Activated naive CD8-positive, alpha-beta T cell treated with anti-CD3 and anti-CD28 coated beads, Interleukin-2, amount 10 ng/mL, durations not matched to agents 7 days and 5 days (primary cell): ENCODE results near the gene NUMB. TPM values are rescaled to one million over a fixed set of nuclear protein-coding genes. Genes with fewer than 3 reads are reported as not detected.
A peak's percentile ranks its signal among the peaks of the same experiment; 100 is the strongest.

Experiments
- ATAC-seq: fragments of 150-1000 bp; cut with Tn5 transposase; one replicate; pipeline ENCODE4 v1.10.0; 2021; ENCODE audit warnings: low read depth, moderate library complexity
- POLR2A ChIA-PET: fragments of 350-600 bp; sonication (Branson Sonifier 250); formaldehyde crosslinking; loops from one replicate; lab custom pipeline; 2021; ENCODE audit warnings: antibody characterized with exemption; lab: Charles Lee
- DNase-seq: peaks from one replicate; pipeline ENCODE4 v3.0.0; 2021
- H3K27ac Mint-ChIP-seq: one replicate; pipeline ENCODE4 v1.8.0; 2022; ENCODE audit warnings: mild to moderate bottlenecking, mixed read lengths
- H3K27me3 Mint-ChIP-seq: one replicate; pipeline ENCODE4 v1.8.0; 2022; ENCODE audit warnings: mild to moderate bottlenecking, moderate library complexity, mixed read lengths
- H3K36me3 Mint-ChIP-seq: one replicate; pipeline ENCODE4 v1.8.0; 2021; ENCODE audit warnings: mild to moderate bottlenecking, mixed read lengths
- H3K4me1 Mint-ChIP-seq: one replicate; pipeline ENCODE4 v1.8.0; 2021; ENCODE audit warnings: mixed read lengths
- H3K4me3 Mint-ChIP-seq: one replicate; pipeline ENCODE4 v1.8.0; 2022; ENCODE audit warnings: mild to moderate bottlenecking, moderate library complexity, mixed read lengths
- H3K9me3 Mint-ChIP-seq: one replicate; pipeline ENCODE4 v1.8.0; 2021; ENCODE audit warnings: mixed read lengths
- total RNA-seq, 2 experiments: library from RNA; stranded (reverse); gene quantifications; one replicate each; pipeline ENCODE4 v1.2.3, GENCODE V29; 2021

Gene NUMB
- total RNA-seq, 2 experiments from 2014 or later: 47.5 to 50.3 TPM

DNA sequence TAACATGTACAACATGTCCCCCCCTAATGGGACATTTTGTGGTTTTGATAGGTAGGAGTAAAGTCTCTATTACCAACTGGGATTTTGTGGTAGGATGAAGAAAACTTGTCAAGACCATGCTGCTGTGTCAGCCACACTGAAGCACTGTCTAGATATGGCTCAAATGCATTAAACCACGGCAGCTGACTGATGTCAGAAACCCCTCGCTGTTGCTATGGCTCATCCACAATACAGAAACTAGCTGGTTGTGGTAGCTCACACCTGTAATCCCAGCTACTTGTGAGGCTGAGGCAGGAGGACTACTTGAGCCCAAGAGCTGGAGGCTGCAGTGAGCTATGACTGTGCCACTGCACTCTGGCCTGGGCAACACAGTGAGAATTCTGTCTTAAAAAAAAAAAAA lies 181.0 kb downstream of the NUMB start:
- ATAC-seq (no peak), DNase-seq (no peak)
- Mint-ChIP-seq H3K9me3 (no peaks in the 10 kb centered on the region), H3K27ac (no peak overlapping the region), H3K4me3 (no peak overlapping the region), H3K27me3 (no peaks in the 10 kb centered on the region), H3K4me1 (peaks cover 7% of the 10 kb centered on the region), H3K36me3 (peaks cover 13% of the 10 kb centered on the region)
- POLR2A ChIA-PET: no interaction called here

GRCh38 chr14:73276836-73277235 lies 181.5 kb downstream of the NUMB start:
- Mint-ChIP-seq H3K4me1 (peaks cover 4% of the 10 kb centered on the region), H3K36me3 (peaks cover 9% of the 10 kb centered on the region), H3K27ac (no peak overlapping the region), H3K9me3 (no peaks in the 10 kb centered on the region), H3K4me3 (no peak overlapping the region), H3K27me3 (no peaks in the 10 kb centered on the region)
- no peak for DNase-seq
- ATAC-seq: no peak
- POLR2A ChIA-PET: no interaction called here

- DNase-seq (no peak), ATAC-seq (no peak)
- Mint-ChIP-seq H3K27me3 (peaks cover 12% of the 10 kb centered on the region), H3K9me3 (no peaks in the 10 kb centered on the region), H3K4me3 (no peak overlapping the region), H3K36me3 (peaks cover 10% of the 10 kb centered on the region), H3K27ac (no peak overlapping the region), H3K4me1 (peaks cover 8% of the 10 kb centered on the region)
- POLR2A ChIA-PET: no interaction called here
These were observed 184.5 kb downstream of the NUMB start for GRCh38 chr14:73273799-73274198.

GRCh38 chr14:73272393-73272792 lies 186.0 kb downstream of the NUMB start:
- POLR2A ChIA-PET: interaction anchor here (0.5 kb wide), 1 partner anchor 418 kb away, joined by 4 read pairs; no protein-coding TSS in a partner anchor

DNA sequence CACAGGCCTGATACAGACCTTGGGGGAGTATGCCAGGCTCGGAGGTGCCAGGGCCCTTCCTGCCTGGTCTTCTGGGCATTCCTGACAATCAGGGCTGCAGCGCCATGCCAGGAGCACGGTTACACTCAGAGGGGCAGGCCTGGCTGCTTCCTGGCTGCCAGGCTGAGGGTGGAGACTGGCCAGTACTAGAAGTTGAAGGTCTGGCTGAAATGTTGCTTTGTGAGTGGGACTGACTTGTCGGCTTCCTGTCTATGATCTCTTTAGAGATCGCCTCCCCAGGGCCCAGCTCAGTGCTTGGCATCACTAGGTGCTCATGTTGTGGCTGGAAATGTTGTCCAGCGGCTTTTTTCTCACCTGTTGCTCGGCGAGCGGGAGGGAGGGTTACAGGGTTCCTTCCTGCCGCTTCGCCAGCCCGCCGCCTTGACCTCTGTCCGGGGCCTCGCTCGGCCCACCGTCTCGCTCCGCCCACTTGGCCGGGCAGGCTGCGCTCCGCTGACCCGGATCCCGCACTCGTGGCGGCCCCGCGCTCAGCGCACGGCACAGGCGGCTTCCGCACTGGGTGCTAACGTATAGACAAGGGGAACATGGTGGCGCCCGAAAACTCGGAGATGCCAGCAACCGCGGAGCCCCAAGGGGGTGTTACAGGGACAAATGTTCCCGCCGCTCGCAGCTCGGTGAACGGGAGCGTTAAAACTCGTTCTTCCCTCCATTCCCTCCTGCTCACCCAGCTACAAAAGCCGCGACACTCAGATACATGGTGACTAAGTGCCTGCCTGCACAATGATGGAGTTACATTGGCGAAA lies 188.4 kb downstream of the NUMB start:
- H3K4me3 Mint-ChIP-seq: peak overlapping the region; percentile 80
- ATAC-seq (peak; percentile 57), DNase-seq (no peak)
- no peak overlapping the region for H3K27ac Mint-ChIP-seq
- peaks cover 14% of the 10 kb centered on the region for H3K27me3 Mint-ChIP-seq
- H3K9me3 Mint-ChIP-seq: no peaks in the 10 kb centered on the region
- peaks cover 8% of the 10 kb centered on the region for H3K4me1 Mint-ChIP-seq
- H3K36me3 Mint-ChIP-seq: peaks cover 4% of the 10 kb centered on the region
- POLR2A ChIA-PET: no interaction called here

More at GRCh38 chr14:73272393-73272792, 186.0 kb downstream of the NUMB start:
- Mint-ChIP-seq H3K4me3 (no peak overlapping the region), H3K36me3 (peaks cover 10% of the 10 kb centered on the region), H3K27me3 (peaks cover 14% of the 10 kb centered on the region), H3K4me1 (peaks cover 8% of the 10 kb centered on the region), H3K27ac (no peak overlapping the region), H3K9me3 (no peaks in the 10 kb centered on the region)
- ATAC-seq: no peak
- no peak for DNase-seq

DNA sequence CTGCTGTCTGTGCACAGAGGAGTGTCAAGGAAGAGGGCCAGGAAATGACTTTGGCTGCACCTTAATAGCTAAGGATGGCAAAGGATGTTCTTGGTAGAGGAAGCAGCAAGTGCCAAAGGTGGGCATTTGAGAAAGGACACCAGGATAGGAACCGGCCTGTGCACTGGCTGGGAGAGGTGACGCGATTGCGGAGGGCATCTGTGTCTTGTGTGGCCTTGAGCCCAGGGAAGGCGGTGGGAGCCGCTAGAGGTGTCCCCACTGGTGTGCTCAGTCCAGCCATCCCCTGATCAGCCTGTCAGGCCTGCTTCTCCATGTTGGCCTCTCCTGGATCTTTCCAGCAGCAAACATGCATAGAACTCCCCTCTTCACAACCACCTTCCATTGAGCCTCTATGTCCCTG lies 190.9 kb downstream of the NUMB start:
- H3K27ac Mint-ChIP-seq: no peak overlapping the region
- ATAC-seq (no peak), DNase-seq (no peak)
- H3K9me3 Mint-ChIP-seq: no peaks in the 10 kb centered on the region
- POLR2A ChIA-PET: no interaction called here
- H3K4me1 Mint-ChIP-seq: peaks cover 8% of the 10 kb centered on the region
- H3K27me3 Mint-ChIP-seq: peaks cover 16% of the 10 kb centered on the region
- peaks cover 4% of the 10 kb centered on the region for H3K36me3 Mint-ChIP-seq
- no peak overlapping the region for H3K4me3 Mint-ChIP-seq

- Mint-ChIP-seq H3K4me3 (no peak overlapping the region), H3K36me3 (peaks cover 4% of the 10 kb centered on the region), H3K4me1 (peaks cover 8% of the 10 kb centered on the region), H3K27me3 (peaks cover 16% of the 10 kb centered on the region), H3K9me3 (no peaks in the 10 kb centered on the region), H3K27ac (no peak overlapping the region)
- POLR2A ChIA-PET: no interaction called here
- DNase-seq (no peak), ATAC-seq (no peak)
These were observed 192.0 kb downstream of the NUMB start for GRCh38 chr14:73266317-73266716.

DNA sequence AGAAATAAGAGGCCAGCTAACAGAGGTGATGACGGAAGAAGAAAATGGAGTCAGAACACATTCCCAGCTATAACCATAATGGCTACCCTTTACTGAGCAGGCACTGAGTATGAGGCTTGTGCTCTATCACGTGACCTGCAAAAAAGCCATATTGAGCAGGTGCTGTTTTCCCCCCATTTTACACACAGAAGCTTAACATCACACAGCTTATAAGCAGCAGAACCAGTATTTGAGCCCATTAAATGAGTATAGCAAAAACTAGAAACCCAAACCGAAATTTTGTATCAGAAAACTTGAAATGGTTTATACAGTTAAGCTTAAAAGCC lies 192.7 kb downstream of the NUMB start:
- H3K9me3 Mint-ChIP-seq: no peaks in the 10 kb centered on the region
- no peak overlapping the region for H3K27ac Mint-ChIP-seq
- peaks cover 15% of the 10 kb centered on the region for H3K27me3 Mint-ChIP-seq

GRCh38 chr14:73264885-73265720 lies 193.2 kb downstream of the NUMB start:
- POLR2A ChIA-PET: no interaction called here
- no peak overlapping the region for H3K27ac Mint-ChIP-seq
- no peaks in the 10 kb centered on the region for H3K36me3 Mint-ChIP-seq
- DNase-seq (no peak), ATAC-seq (no peak)
- no peaks in the 10 kb centered on the region for H3K9me3 Mint-ChIP-seq
- peaks cover 2% of the 10 kb centered on the region for H3K4me1 Mint-ChIP-seq
- peaks cover 10% of the 10 kb centered on the region for H3K27me3 Mint-ChIP-seq
- H3K4me3 Mint-ChIP-seq: no peak overlapping the region

More for the DNA sequence above, 192.7 kb downstream of the NUMB start:
- Mint-ChIP-seq H3K4me3 (no peak overlapping the region), H3K4me1 (peaks cover 7% of the 10 kb centered on the region), H3K36me3 (peaks cover 3% of the 10 kb centered on the region)
- ATAC-seq (no peak), DNase-seq (no peak)
- POLR2A ChIA-PET: no interaction called here

- H3K36me3 Mint-ChIP-seq: no peaks in the 10 kb centered on the region
- POLR2A ChIA-PET: no interaction called here
- ATAC-seq (no peak), DNase-seq (no peak)
- peaks cover 1% of the 10 kb centered on the region for H3K4me1 Mint-ChIP-seq
- H3K9me3 Mint-ChIP-seq: no peaks in the 10 kb centered on the region
- H3K4me3 Mint-ChIP-seq: no peak overlapping the region
- no peak overlapping the region for H3K27ac Mint-ChIP-seq
- H3K27me3 Mint-ChIP-seq: peaks cover 6% of the 10 kb centered on the region
These were observed 194.1 kb downstream of the NUMB start for GRCh38 chr14:73264080-73264884.

GRCh38 chr14:73263606-73264005 lies 194.7 kb downstream of the NUMB start:
- DNase-seq (no peak), ATAC-seq (no peak)
- Mint-ChIP-seq H3K36me3 (no peaks in the 10 kb centered on the region), H3K4me1 (no peaks in the 10 kb centered on the region), H3K9me3 (no peaks in the 10 kb centered on the region), H3K4me3 (no peak overlapping the region), H3K27ac (no peak overlapping the region), H3K27me3 (peaks cover 5% of the 10 kb centered on the region)
- POLR2A ChIA-PET: no interaction called here

DNA sequence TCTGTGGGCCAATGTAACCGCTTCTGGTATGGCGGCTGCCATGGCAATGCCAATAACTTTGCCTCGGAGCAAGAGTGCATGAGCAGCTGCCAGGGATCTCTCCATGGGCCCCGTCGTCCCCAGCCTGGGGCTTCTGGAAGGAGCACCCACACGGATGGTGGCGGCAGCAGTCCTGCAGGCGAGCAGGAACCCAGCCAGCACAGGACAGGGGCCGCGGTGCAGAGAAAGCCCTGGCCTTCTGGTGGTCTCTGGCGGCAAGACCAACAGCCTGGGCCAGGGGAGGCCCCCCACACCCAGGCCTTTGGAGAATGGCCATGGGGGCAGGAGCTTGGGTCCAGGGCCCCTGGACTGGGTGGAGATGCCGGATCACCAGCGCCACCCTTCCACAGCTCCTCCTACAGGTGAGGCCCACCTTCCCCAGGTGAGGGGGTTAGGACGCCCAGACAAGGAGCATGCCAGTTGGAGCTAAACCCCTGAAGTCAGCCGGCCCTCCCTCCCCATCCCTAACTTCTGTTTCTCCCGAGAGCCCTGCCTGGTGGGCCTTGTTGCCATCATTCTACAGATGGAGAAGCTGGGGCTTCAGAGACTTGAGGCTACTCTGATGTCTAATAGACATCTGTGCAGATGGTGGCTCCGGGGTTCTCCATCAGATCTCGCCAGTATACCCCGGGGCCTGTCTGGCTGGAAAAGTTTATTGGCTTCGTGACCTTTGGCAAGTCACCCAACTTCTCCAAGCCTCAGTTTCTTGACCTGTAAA lies 195.7 kb downstream of the NUMB start:
- no peak for DNase-seq
- no peak for ATAC-seq
- H3K27me3 Mint-ChIP-seq: peaks cover 2% of the 10 kb centered on the region
- H3K27ac Mint-ChIP-seq: no peak overlapping the region
- H3K36me3 Mint-ChIP-seq: no peaks in the 10 kb centered on the region
- H3K4me1 Mint-ChIP-seq: no peaks in the 10 kb centered on the region
- no peaks in the 10 kb centered on the region for H3K9me3 Mint-ChIP-seq
- POLR2A ChIA-PET: no interaction called here
- no peak overlapping the region for H3K4me3 Mint-ChIP-seq
